Loucy (cell line): Measurements from ENCODE around the gene CHST11.

ENCODE experiments used
- H2AFZ ChIP-seq: fragments of 200-600 bp; sonication (generic); 2 replicates; pipeline ENCODE4 v1.6.0; 2016; ENCODE audit warnings: antibody characterized with exemption, mild to moderate bottlenecking, low read length, moderate library complexity
- H3F3A ChIP-seq: fragments of 200-600 bp; 2 replicates; pipeline ENCODE4 v1.6.0; 2016; ENCODE audit warnings: antibody characterized with exemption, low read depth, mild to moderate bottlenecking
- H3K27me3 ChIP-seq: fragments of 200-600 bp; sonication (generic); 2 replicates; pipeline ENCODE4 v1.6.1; 2014; ENCODE audit warnings: low read length, mild to moderate bottlenecking; ENCODE audit not compliant: insufficient read depth, poor library complexity, severe bottlenecking
- H3K36me3 ChIP-seq: fragments of 200-600 bp; sonication (generic); 2 replicates; pipeline ENCODE4 v1.6.1; 2016; ENCODE audit warnings: low read length; ENCODE audit not compliant: insufficient read depth
- H3K4me1 ChIP-seq: fragments of 200-600 bp; sonication (generic); 2 replicates; pipeline ENCODE4 v1.5.1; 2014; ENCODE audit warnings: low read length, mild to moderate bottlenecking; ENCODE audit not compliant: insufficient read depth, poor library complexity, severe bottlenecking
- H3K4me2 ChIP-seq: fragments of 200-600 bp; sonication (generic); 2 replicates; pipeline ENCODE4 v1.6.0; 2014; ENCODE audit warnings: antibody characterized with exemption, low read length, low read depth, mild to moderate bottlenecking; ENCODE audit not compliant: poor library complexity, severe bottlenecking
- H3K4me3 ChIP-seq: fragments of 200-600 bp; sonication (generic); 2 replicates; pipeline ENCODE4 v1.5.1; 2014; ENCODE audit warnings: low read length, mild to moderate bottlenecking, mixed read lengths; ENCODE audit not compliant: poor library complexity, severe bottlenecking
- H3K79me2 ChIP-seq: fragments of 200-600 bp; sonication (generic); 2 replicates; pipeline ENCODE4 v1.6.1; 2014; ENCODE audit warnings: low read length; ENCODE audit not compliant: insufficient read depth
- H3K9ac ChIP-seq: fragments of 200-600 bp; sonication (generic); 2 replicates; pipeline ENCODE4 v1.6.0; 2014; ENCODE audit warnings: mild to moderate bottlenecking, low read depth, low read length, moderate library complexity; ENCODE audit not compliant: poor library complexity, severe bottlenecking
- H3K9me2 ChIP-seq: fragments of 200-600 bp; sonication (generic); replicated peaks from 2 replicates; pipeline ENCODE4 v1.6.1; 2016; ENCODE audit warnings: low read depth, low read length, mixed read lengths
- H3K9me3 ChIP-seq: fragments of 200-600 bp; sonication (generic); 2 replicates; pipeline ENCODE4 v1.6.1; 2014; ENCODE audit warnings: mild to moderate bottlenecking, antibody characterized with exemption, low read length, low read depth; ENCODE audit not compliant: insufficient read depth
- H4K20me1 ChIP-seq: fragments of 200-600 bp; sonication (generic); 2 replicates; pipeline ENCODE4 v1.6.0; 2014; ENCODE audit warnings: antibody characterized with exemption, low read length, mild to moderate bottlenecking; ENCODE audit not compliant: insufficient read depth, poor library complexity, severe bottlenecking
- CTCF ChIP-seq: fragments of 200-600 bp; sonication (generic); conservative IDR thresholded peaks from 2 replicates; pipeline ENCODE4 v1.5.1; 2014; ENCODE audit warnings: mild to moderate bottlenecking, antibody characterized with exemption, low read length
- EZH2phosphoT487 ChIP-seq: fragments of 200-600 bp; IDR thresholded peaks from 2 replicates; pipeline ENCODE4 v1.6.1; 2018; ENCODE audit warnings: antibody characterized with exemption, mild to moderate bottlenecking, moderate library complexity, borderline replicate concordance

CHST11 gene

GRCh38 chr12:104410326-104410725 is 46.4 kb upstream of the CHST11 start:
- H3K27me3 ChIP-seq: no peaks in the 10 kb centered on the region
- H3K79me2 ChIP-seq: no peaks in the 10 kb centered on the region
- TF ChIP-seq EZH2phosphoT487: no peak
- no peak for TF ChIP-seq CTCF
- no peaks in the 10 kb centered on the region for H4K20me1 ChIP-seq
- no peak overlapping the region for H3K4me3 ChIP-seq
- no peaks in the 10 kb centered on the region for H3K9me2 ChIP-seq
- no peaks in the 10 kb centered on the region for H3K9me3 ChIP-seq
- H3K4me2 ChIP-seq: no peak overlapping the region
- no peak overlapping the region for H3K9ac ChIP-seq
- H3K36me3 ChIP-seq: no peaks in the 10 kb centered on the region
- H3F3A ChIP-seq: no peaks in the 10 kb centered on the region
- H3K4me1 ChIP-seq: no peaks in the 10 kb centered on the region
- no peak overlapping the region for H2AFZ ChIP-seq

- Histone ChIP-seq H3F3A (no peaks in the 10 kb centered on the region), H2AFZ (no peak overlapping the region)
- no peak for TF ChIP-seq CTCF
- no peak for TF ChIP-seq EZH2phosphoT487
These were observed 46.0 kb upstream of the CHST11 start for GRCh38 chr12:104410786-104411185.

GRCh38 chr12:104411826-104412641 is 44.7 kb upstream of the CHST11 start:
- Histone ChIP-seq H3F3A (no peaks in the 10 kb centered on the region), H3K9ac (no peak overlapping the region), H2AFZ (no peak overlapping the region), H3K36me3 (no peaks in the 10 kb centered on the region), H3K9me2 (no peaks in the 10 kb centered on the region), H3K27me3 (no peaks in the 10 kb centered on the region), H3K4me1 (no peaks in the 10 kb centered on the region), H3K9me3 (no peaks in the 10 kb centered on the region), H4K20me1 (no peaks in the 10 kb centered on the region), H3K4me2 (no peak overlapping the region), H3K79me2 (no peaks in the 10 kb centered on the region), H3K4me3 (no peak overlapping the region)
- no peak for TF ChIP-seq CTCF
- no peak for TF ChIP-seq EZH2phosphoT487

More at GRCh38 chr12:104410786-104411185, 46.0 kb upstream of the CHST11 start:
- H3K9me2 ChIP-seq: no peaks in the 10 kb centered on the region
- H4K20me1 ChIP-seq: no peaks in the 10 kb centered on the region
- H3K4me2 ChIP-seq: no peak overlapping the region
- H3K79me2 ChIP-seq: no peaks in the 10 kb centered on the region
- H3K4me3 ChIP-seq: no peak overlapping the region
- H3K27me3 ChIP-seq: no peaks in the 10 kb centered on the region
- no peaks in the 10 kb centered on the region for H3K9me3 ChIP-seq
- no peaks in the 10 kb centered on the region for H3K36me3 ChIP-seq
- H3K4me1 ChIP-seq: no peaks in the 10 kb centered on the region
- no peak overlapping the region for H3K9ac ChIP-seq
